Kasumi-1 (cell line): Measurements from ENCODE around the gene KHDC4.

Source experiments
- DNase-seq, 2 experiments: peaks; one replicate each; lab custom pipeline; 2025; lab: John Stamatoyannopoulos, UW

Gene KHDC4

DNA sequence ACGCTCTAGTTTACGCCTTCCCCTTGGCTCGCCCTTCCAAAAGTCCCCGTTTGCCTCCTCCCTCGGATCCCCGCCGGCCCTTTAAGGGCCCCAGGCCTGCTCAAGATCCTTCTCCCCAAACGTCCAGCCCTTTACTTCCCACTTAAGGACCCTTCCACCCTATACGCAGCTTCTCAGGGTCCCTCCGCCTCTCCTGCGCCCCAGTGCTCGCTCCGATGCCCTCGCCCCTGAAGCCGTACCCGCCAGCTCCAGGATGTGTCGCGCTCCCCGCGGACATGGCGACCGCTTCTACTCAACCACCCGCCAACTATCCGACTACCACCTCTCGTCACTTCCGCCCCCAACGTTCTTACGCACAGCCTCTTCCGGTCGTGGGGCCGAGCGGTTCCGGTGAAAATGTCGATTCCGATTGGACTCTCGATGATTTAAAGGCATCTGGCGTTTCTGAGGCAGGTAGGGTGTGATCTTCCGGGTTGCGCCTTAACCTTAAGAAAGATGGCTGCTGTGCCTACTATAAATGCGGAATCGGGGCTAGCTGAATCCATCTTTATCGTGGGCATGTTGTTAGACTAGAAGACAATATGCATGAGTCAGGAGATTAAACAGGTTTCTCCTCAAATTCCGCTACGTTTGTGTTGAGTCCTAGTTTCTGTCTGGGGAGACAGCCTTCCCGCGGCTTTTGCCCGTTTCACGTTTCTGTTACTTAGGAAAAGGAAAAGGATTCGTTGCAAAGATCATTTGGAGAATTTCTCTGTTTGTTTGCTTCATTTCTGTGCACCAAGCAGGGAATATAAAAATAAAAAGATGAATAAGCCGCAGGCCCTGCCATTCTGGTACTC, at the start of gene KHDC4:
Gene KHDC4 (minus strand): TSS at position 317 of the 839 bp plus-strand sequence. CDS start 40 bp downstream, at position 277.
- peak; percentile 99 to 100 for DNase-seq

GRCh38 chr1:155983191-155984024, 49.2 kb upstream of the KHDC4 start:
- no peak for DNase-seq

- no peak for DNase-seq
Measured at GRCh38 chr1:155982106-155982505, 47.9 kb upstream of the KHDC4 start.

DNA sequence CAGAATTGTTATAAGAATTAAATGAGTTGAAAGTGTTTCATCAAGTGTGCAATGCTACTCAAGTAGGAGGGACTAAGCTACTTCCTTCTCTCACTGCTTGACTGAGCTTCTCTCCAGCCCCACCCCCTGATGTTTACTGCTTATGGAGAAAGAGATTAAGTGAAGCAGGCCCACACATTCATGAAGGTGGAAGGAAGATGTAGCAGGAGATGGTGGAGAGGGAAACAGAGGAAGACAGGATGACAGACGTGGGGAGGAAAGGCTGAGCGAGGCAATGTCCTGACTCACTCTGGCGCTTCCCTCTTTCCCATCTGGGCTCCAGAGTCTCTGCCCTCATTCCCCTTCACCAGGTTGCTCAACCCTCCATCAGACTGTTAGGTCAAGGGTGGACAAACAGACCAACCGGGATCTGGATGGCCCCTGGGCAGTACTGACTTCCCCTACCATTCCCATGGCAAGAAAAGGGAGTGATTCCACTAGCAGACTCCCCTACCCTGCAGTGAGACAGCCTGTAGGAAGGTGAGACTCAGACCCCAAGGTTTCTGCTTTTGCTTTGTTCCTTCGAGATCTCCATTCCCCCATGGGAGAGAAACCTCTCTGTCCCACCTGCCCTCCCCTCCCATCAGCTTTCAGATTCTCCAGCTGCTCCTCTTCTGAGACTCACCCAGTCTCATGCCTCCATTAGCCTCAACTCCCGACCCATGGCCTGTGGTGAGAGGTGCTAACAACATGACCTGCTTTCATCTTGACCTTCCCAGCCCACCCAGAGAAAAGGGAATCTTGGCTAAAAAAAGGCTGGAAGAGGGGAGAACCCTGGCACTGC, 47.3 kb upstream of the KHDC4 start:
- DNase-seq: peak; percentile 60 to 73

DNA sequence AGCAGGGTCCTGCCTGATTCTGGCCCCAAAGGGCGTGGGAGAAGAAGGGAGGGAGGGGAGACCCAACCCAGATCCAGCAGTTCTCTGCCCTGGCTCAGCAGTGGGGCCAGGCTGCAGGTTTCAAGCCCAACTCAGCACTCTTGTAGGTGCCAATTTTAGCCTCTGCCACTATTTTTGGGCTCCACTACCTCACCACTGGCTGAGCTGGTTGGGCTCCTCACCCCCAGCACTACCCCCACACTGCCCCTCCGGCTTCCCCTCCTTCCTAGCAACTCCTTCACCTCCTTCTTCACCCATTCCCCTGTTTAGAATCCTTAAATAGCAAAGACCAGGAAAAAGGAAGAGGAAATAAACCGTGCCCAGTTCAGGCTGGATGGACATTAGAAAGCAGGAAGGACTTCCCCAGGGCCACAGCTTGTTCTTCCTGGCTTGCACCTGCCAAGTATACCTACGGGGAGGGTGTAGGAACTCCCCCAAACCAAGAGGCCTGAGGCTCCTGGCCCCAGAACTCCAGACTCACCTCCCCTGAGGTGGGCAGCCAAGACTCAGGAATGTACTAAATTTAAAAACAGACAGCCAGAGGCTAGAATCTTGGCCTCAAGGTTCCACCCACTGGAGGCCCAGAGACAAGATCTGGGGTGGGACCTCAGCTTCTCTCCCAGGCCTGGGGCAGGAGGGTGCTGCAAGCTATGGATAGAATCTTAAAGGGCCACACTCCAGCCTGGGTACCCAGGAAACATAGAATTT, 45.6 kb upstream of the KHDC4 start:
- peak in 1 of 2 experiments; percentile 34 for DNase-seq

DNA sequence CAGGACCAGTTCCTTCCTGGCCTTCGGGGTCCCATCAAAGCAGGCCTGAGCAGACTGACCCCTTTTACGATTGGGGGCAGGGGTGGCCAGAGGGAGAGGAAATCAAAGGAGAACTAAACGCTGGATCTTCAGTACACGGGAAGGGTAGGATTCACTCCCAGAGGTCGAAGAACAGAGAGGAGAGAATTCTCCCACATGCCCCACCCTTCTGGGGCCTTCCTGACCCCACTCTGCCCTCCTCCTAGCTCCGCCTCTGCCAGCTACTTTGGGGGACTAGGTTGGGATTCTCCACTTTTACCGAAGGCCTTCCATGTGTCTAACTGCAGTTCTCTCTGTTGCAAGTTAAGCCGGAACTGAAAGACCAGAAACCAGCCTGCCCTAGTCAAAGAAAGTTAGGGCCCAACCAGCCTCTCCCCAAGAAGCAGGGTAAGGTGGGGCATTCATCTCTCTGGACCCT, 44.8 kb upstream of the KHDC4 start:
- DNase-seq: peak; percentile 41 to 42

DNA sequence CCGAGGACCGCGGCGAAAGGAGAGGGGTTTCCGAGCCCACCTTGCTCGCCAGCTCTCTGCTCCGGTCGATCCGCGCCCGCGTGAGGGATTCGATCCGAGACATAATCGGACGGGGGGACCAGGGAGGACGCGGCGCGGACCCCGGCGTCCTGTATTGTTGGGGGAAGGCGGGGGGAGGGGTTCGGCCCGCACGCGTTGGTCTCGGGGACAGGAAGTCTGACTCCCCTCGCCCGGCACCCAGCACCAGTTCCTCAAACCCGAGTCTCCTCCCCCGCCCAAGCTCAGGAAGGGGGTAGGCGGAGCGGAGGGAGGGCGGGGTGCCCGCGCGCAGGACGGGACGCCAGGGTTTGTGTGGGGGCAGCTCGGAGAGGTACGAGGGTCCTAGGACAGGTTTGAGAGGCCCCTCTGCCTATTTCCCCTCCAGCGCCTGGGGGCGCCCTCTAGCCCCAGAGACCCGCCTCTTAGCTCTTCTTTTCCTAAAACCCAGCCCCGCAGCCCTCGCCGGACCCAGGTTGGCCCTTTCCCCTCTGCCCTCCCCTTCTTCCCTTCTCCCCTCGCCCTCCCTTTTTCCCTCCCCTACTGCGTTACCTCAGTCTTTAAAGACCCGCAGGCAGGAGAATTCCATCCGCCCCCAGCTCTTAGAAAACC, 44.2 kb upstream of the KHDC4 start, which contains the start of gene ARHGEF2:
Gene ARHGEF2 (minus strand): TSS at position 223 of the 648 bp plus-strand sequence. CDS start 120 bp downstream, at position 103.
- peak; percentile 97 to 98 for DNase-seq

- no peak for DNase-seq
Measured at GRCh38 chr1:155977690-155978324, 43.6 kb upstream of the KHDC4 start.

GRCh38 chr1:155976913-155977689, 42.9 kb upstream of the KHDC4 start:
- DNase-seq: no peak

DNA sequence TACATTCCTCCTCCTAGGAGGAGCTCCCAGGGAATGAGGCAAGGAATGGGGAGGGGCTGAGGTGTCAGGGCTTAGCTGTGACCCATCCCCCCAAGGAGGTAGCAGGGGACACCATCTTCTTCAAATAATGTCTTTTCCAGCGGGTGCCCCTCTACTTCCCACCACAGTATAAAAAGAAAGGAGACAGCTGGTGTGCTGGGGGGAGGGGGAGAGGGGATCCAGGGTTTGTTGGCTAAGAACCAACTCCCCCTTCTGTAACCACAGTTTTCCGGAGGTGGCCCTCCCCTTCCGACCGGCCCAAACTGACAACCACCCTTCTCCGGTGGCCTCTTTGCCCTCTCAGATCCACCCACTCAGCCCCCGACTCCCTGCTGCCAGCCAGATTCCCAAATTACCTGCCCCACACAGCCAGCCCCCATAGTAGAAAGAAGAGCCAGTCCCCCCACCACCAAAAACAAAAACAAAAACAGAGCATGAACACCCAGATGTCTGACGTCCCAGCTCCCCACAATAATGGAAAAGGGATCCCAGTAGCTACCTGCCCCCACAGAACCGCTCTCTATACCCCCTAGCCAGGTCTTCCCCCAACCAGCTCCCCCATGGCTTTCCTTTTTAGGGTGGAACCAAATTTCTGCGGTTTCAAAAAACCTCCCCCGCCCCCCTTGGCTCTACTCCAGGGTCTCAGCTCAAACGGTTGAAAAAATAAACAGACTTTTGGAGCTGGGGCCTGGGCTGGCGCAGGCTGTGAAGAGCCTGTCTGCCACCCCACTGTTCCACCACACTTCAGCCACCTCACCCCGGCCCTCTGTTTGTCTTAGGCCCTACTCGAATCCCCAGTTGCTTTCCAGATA, 42.1 kb upstream of the KHDC4 start:
- peak; percentile 96 to 97 for DNase-seq

DNA sequence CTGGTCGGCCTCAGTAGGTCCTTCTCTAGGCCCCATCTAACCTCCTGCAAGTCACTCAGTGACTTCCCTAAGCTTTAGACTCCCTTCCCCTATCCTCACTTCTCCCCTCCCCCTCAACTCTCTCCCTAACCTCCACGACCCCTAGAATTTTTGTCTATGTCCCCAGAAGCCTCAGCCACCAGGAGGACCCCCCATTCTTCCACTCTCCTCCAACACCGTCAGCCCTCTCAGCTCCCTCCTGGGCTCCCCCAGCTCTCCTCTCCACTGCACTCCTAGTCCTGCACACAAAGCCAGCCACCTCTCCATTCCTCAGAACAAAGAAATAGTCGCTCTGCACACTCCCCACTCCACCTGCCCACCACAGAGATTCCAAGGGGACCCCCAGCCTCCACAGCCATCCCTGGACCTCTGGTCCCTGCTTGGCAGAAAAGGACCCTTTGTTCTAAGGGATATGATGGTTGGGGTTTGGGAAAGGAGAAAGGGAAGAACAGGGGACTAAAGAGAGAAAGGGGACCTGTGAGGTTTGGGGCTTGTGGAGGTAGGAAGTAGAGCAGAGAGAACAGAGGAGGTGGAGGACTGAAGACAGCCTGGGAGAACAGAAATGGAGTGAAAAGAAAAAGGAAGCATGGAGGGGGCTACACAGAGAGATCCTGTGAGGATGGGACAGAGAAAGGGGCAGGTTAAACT, 41.3 kb upstream of the KHDC4 start:
- DNase-seq: no peak

GRCh38 chr1:155974208-155975115, 40.2 kb upstream of the KHDC4 start:
- no peak for DNase-seq

DNA sequence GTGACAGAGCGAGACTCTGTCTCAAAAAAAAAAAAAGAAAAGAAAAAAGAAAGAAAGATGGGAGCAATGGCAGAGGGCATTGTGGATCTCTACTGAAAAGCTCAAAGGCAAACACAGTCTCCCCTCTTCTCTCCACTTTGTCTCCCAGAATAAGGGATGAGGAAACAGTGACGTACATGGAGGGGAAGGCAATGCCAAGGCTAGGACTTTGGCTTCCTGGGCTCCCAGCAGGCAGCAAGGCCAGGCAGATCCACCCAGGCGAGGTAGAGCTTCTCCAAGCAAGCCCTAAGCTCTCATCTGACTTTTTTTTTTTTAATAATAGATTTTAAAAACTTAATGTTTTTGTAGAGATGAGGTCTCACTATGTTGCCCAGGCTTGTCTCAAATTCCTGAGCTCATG, 39.5 kb upstream of the KHDC4 start:
- no peak for DNase-seq

GRCh38 chr1:155971910-155972809, 37.9 kb upstream of the KHDC4 start:
- DNase-seq: no peak

DNA sequence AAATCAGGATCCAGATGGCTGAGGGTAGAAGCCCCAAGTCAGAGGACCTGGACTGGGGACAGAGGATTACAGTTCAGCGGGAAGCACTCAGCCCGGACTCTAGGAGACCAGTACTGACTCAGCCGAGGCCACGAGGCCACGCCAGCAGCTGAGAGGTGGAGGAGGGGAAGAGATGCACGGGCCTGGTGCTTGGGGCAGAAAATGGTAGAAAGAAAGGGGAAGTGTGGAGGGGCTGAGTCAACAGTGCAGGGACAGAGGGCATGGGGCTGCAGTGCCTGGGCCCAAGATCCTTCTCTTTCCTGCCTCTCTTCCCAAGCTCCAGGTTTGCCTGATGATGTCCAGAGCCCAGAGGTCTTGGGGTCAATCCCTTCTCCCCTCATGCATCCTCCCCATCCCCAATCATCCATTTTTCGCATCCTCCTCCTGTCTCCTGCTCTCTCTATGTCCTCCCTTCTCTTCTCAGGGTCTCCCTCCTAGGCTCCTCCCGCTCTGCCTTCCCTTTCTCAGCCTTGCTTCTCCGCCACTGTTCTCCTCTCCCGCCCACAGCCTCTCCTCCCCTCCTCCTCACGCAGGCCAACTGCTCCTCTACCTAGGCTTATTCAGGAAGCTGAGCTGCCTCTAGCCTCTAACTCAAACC, 36.4 kb upstream of the KHDC4 start:
- peak; percentile 96 for DNase-seq
